HCT116 (cell line): ENCODE measurements around the gene GPR151. TPM values are rescaled to one million over a fixed set of nuclear protein-coding genes. Genes with fewer than 3 reads are reported as not detected.

ENCODE experiments used
- ATAC-seq: fragments of 200-7000 bp; cut with Tn5 transposase; 2 replicates; pipeline ENCODE4 v1.9.1; 2020; ENCODE audit warnings: mild to moderate bottlenecking, moderate library complexity
- BruUV-seq: library from RNA; stranded (reverse); fragments of 400-500 nt; replicated peaks from 2 replicates; lab custom pipeline; 2021; lab: Mats Ljungman, UMichigan
- CTCF ChIA-PET: fragments of 300-600 bp; sonication (Branson Sonifier 250); formaldehyde crosslinking; loops from one replicate; lab custom pipeline; 2021; ENCODE audit warnings: antibody characterized with exemption; lab: Charles Lee
- POLR2A ChIA-PET: fragments of 300-600, 350-600 bp; sonication (Branson Sonifier 250); formaldehyde crosslinking; loops from one replicate; lab custom pipeline; 2021; ENCODE audit warnings: antibody characterized with exemption; lab: Charles Lee
- RAD21 ChIA-PET, 2 experiments: fragments of 300-600 bp; sonication (Branson Sonifier 250); formaldehyde crosslinking; loops; one replicate each; lab custom pipeline; 2023; ENCODE audit warnings: low total read pairs in 2 of 2; ENCODE audit not compliant: uncharacterized antibody in 2 of 2, unreplicated experiment in 2 of 2, low non-redundant PET in 1 of 2; lab: Charles Lee
- DNase-seq: peaks from one replicate; pipeline ENCODE4 v3.0.0-alpha.2; 2010; ENCODE audit warnings: low read depth, low spot score
- H2AFZ ChIP-seq: fragments of 200-600 bp; shearing (Covaris generic), sonication (generic); 2 replicates; pipeline ENCODE4 v1.6.1; 2017; ENCODE audit warnings: low read depth, mixed run types, mixed read lengths, antibody characterized with exemption, low read length; ENCODE audit not compliant: poor library complexity, severe bottlenecking
- H3K27ac ChIP-seq: 2 replicates; pipeline ENCODE4 v1.5.1; 2012; ENCODE audit warnings: low read depth, low read length
- H3K27me3 ChIP-seq: fragments of 200-600 bp; sonication (generic); 2 replicates; pipeline ENCODE4 v1.6.1; 2016; ENCODE audit warnings: mixed run types, low read length, mixed read lengths; ENCODE audit not compliant: insufficient read depth
- H3K36me3 ChIP-seq, 2 experiments: fragments of 200-500 bp in 1 of 2; fragments of 200-600 bp in 1 of 2; sonication (Bioruptor generic) in 1 of 2; sonication (generic) in 1 of 2; 2 replicates each; pipeline versions ENCODE4 v1.5.1 to v1.6.1; 2014 to 2016; ENCODE audit warnings: low read length in 2 of 2, inconsistent platforms in 1 of 2, mixed read lengths in 1 of 2, mixed run types in 1 of 2; ENCODE audit not compliant: insufficient read depth in 2 of 2, control insufficient read depth in 1 of 2
- H3K4me1 ChIP-seq, 2 experiments: fragments of 200-600 bp in 1 of 2; sonication (generic) in 1 of 2; 2 replicates each; pipeline versions ENCODE4 v1.5.1 to v1.6.1; 2012 to 2017; ENCODE audit warnings: low read length in 2 of 2, inconsistent platforms in 1 of 2, mild to moderate bottlenecking in 1 of 2, mixed read lengths in 1 of 2, mixed run types in 1 of 2, moderate library complexity in 1 of 2; ENCODE audit not compliant: insufficient read depth in 2 of 2, control insufficient read depth in 1 of 2
- H3K4me2 ChIP-seq: fragments of 200-600 bp; sonication (generic); 2 replicates; pipeline ENCODE4 v1.6.1; 2017; ENCODE audit warnings: mixed run types, low read length, mixed read lengths
- H3K4me3 ChIP-seq, 2 experiments: fragments of 200-600 bp in 1 of 2; sonication (generic) in 1 of 2; replicated peaks in 1 of 2; 2 replicates each; pipeline ENCODE4 v1.5.1; 2011 to 2016; ENCODE audit warnings: low read length in 2 of 2, control low read depth in 1 of 2, low read depth in 1 of 2, mild to moderate bottlenecking in 1 of 2, mixed read lengths in 1 of 2, mixed run types in 1 of 2
- H3K79me2 ChIP-seq: fragments of 200-600 bp; sonication (generic); 2 replicates; pipeline ENCODE4 v1.6.1; 2017; ENCODE audit warnings: mild to moderate bottlenecking, mixed run types, low read length, moderate library complexity, mixed read lengths; ENCODE audit not compliant: insufficient read depth
- H3K9ac ChIP-seq: fragments of 200-600 bp; sonication (generic); 2 replicates; pipeline ENCODE4 v1.6.1; 2016; ENCODE audit warnings: low read length, mixed read lengths
- H3K9me2 ChIP-seq: fragments of 200-600 bp; sonication (generic), shearing (Covaris generic); 2 replicates; pipeline ENCODE4 v1.6.1; 2017; ENCODE audit warnings: mixed run types, mild to moderate bottlenecking, moderate library complexity; ENCODE audit not compliant: insufficient read depth
- H3K9me3 ChIP-seq, 2 experiments: fragments of 200-500 bp in 1 of 2; fragments of 200-600 bp in 1 of 2; sonication (Bioruptor generic) in 1 of 2; sonication (generic) in 1 of 2; 2 replicates each; pipeline ENCODE4 v1.6.1; 2014 to 2017; ENCODE audit warnings: low read length in 2 of 2, mixed read lengths in 2 of 2, inconsistent platforms in 1 of 2, low read depth in 1 of 2, mild to moderate bottlenecking in 1 of 2, mixed run types in 1 of 2, moderate library complexity in 1 of 2; ENCODE audit not compliant: control insufficient read depth in 1 of 2, insufficient read depth in 1 of 2
- H4K20me1 ChIP-seq: fragments of 200-600 bp; sonication (generic), shearing (Covaris generic); 2 replicates; pipeline ENCODE4 v1.6.1; 2017; ENCODE audit warnings: mixed run types, mild to moderate bottlenecking, moderate library complexity; ENCODE audit not compliant: insufficient read depth
- ATF3 ChIP-seq: IDR thresholded peaks from 2 replicates; pipeline ENCODE4 v1.6.1; 2012
- EGR1 ChIP-seq: IDR thresholded peaks from 2 replicates; pipeline ENCODE4 v1.6.1; 2012; ENCODE audit warnings: low read depth
- ELF1 ChIP-seq: IDR thresholded peaks from 2 replicates; pipeline ENCODE4 v1.6.1; 2012; ENCODE audit warnings: low read depth, borderline replicate concordance
- EZH2phosphoT487 ChIP-seq: fragments of 200-600 bp; IDR thresholded peaks from 2 replicates; pipeline ENCODE4 v1.6.1; 2018; ENCODE audit warnings: antibody characterized with exemption, borderline replicate concordance
- FOSL1 ChIP-seq: IDR thresholded peaks from 2 replicates; pipeline ENCODE4 v1.6.1; 2012; ENCODE audit warnings: low read depth
- MAX ChIP-seq: IDR thresholded peaks from 2 replicates; pipeline ENCODE4 v1.6.1; 2012
- POLR2A ChIP-seq: IDR thresholded peaks from 2 replicates; pipeline ENCODE4 v1.7.0; 2011; ENCODE audit warnings: borderline replicate concordance; ENCODE audit not compliant: insufficient read depth, insufficient read length; ENCODE audit errors: extremely low read depth
- POLR2AphosphoS5 ChIP-seq: IDR thresholded peaks from 2 replicates; pipeline ENCODE4 v1.6.1; 2011; ENCODE audit warnings: mild to moderate bottlenecking, low read depth, low read length, moderate library complexity
- RAD21 ChIP-seq: IDR thresholded peaks from 2 replicates; pipeline ENCODE4 v1.6.1; 2012; ENCODE audit warnings: low read depth, mild to moderate bottlenecking
- SIN3A ChIP-seq: IDR thresholded peaks from 2 replicates; pipeline ENCODE4 v1.6.1; 2012; ENCODE audit warnings: low read depth
- SP1 ChIP-seq: IDR thresholded peaks from 2 replicates; pipeline ENCODE4 v1.6.1; 2012; ENCODE audit warnings: low read depth
- TCF7L2 ChIP-seq: IDR thresholded peaks from 2 replicates; pipeline ENCODE4 v1.7.0; 2011; ENCODE audit warnings: borderline replicate concordance, inconsistent platforms; ENCODE audit not compliant: insufficient read depth, insufficient read length; ENCODE audit errors: extremely low read depth
- YY1 ChIP-seq: IDR thresholded peaks from 2 replicates; pipeline ENCODE4 v1.6.1; 2011; ENCODE audit warnings: low read length, low read depth, moderate library complexity, mild to moderate bottlenecking; ENCODE audit not compliant: insufficient replicate concordance; ENCODE audit errors: extremely low read depth
- ZBTB33 ChIP-seq: IDR thresholded peaks from 2 replicates; pipeline ENCODE4 v1.6.1; 2011; ENCODE audit warnings: mild to moderate bottlenecking, low read length, moderate library complexity; ENCODE audit not compliant: insufficient replicate concordance; ENCODE audit errors: extremely low read depth
- ZNF274 ChIP-seq: fragments of 200-500 bp; sonication (Bioruptor generic); IDR thresholded peaks from 2 replicates; pipeline ENCODE4 v1.6.1; 2014; ENCODE audit warnings: mild to moderate bottlenecking, low read depth, low read length, inconsistent platforms
- intact Hi-C: fragments of 100-400 bp; cut with micrococcal nuclease; formaldehyde crosslinking; loops from 2 replicates; pipeline ENCODE4 v1.10.0; 2022
- total RNA-seq: library from RNA; stranded (reverse); gene quantifications from one replicate; pipeline ENCODE4 v1.2.1, GENCODE V29; 2021; ENCODE audit not compliant: unreplicated experiment

The GPR151 gene
- total RNA-seq, 1 experiment from 2014 or later, result not detected

- ChIA-PET CTCF (interaction anchor here (1.4 kb wide), 1 partner anchor 16 kb away, joined by 4 read pairs; the partner anchor contains the start of gene TCERG1), POLR2A (no interaction called here), RAD21 (no interaction called here)
- no peak overlapping the region for H3K27ac ChIP-seq
- DNase-seq, result no peak
- intact Hi-C loops, result loop anchor here (10.0 kb wide), 1 partner anchor 501 kb away; no protein-coding TSS in a partner anchor
- no peaks in the 10 kb centered on the region for H3K9me3 ChIP-seq
- H3K9me2 ChIP-seq, result no peaks in the 10 kb centered on the region
- no peak overlapping the region for H3K9ac ChIP-seq
- H3K4me2 ChIP-seq, result no peak overlapping the region
- peaks cover 53% of the 10 kb centered on the region; the same call in 1 of the 2 replicates for H4K20me1 ChIP-seq
- H3K27me3 ChIP-seq, result no peaks in the 10 kb centered on the region
- H3K4me3 ChIP-seq, result no peak overlapping the region
- no peaks in the 10 kb centered on the region for H3K4me1 ChIP-seq
- H2AFZ ChIP-seq, result no peak overlapping the region
- peaks cover 100% of the 10 kb centered on the region for H3K79me2 ChIP-seq
- no TSS peak for BruUV-seq
- ATAC-seq, result no peak
- peaks cover 57 to 68% of the 10 kb centered on the region in 2 experiments for H3K36me3 ChIP-seq
- no peak for TF ChIP-seq POLR2AphosphoS5
- no peak for TF ChIP-seq SP1
- no peak for TF ChIP-seq ATF3
- no peak for TF ChIP-seq RAD21
- no peak for TF ChIP-seq EGR1
- TF ChIP-seq ELF1, result no peak
- TF ChIP-seq EZH2phosphoT487, result no peak
- TF ChIP-seq ZBTB33, result no peak
- TF ChIP-seq POLR2A, result no peak
- no peak for TF ChIP-seq TCF7L2
- TF ChIP-seq SIN3A, result no peak
- TF ChIP-seq YY1, result no peak
- TF ChIP-seq FOSL1, result no peak
- TF ChIP-seq ZNF274, result no peak
- TF ChIP-seq MAX, result no peak
Observed at GRCh38 chr5:146463446-146463845, 52.5 kb downstream of the GPR151 start.

Other genes starting within 250 kb of the GPR151 start
- gene POU4F3, start 177.4 kb downstream of the GPR151 start, total RNA-seq, result 0.15 TPM
- gene TCERG1, start 68.9 kb downstream of the GPR151 start, total RNA-seq, result 83.5 TPM